NCI-H1694 treated with DMSO at 0.1 percent for 48 hours (cell line): ENCODE data around the gene ENTHD1.
"Not testable (repeated sequence)": the region's sequence is repeated elsewhere in the genome, so short reads cannot be mapped to it uniquely, and the experiment has no call there.

Experiments
- DNase-seq: peaks from one replicate; lab custom pipeline; 2025; lab: John Stamatoyannopoulos, UW

ENTHD1 gene

DNA sequence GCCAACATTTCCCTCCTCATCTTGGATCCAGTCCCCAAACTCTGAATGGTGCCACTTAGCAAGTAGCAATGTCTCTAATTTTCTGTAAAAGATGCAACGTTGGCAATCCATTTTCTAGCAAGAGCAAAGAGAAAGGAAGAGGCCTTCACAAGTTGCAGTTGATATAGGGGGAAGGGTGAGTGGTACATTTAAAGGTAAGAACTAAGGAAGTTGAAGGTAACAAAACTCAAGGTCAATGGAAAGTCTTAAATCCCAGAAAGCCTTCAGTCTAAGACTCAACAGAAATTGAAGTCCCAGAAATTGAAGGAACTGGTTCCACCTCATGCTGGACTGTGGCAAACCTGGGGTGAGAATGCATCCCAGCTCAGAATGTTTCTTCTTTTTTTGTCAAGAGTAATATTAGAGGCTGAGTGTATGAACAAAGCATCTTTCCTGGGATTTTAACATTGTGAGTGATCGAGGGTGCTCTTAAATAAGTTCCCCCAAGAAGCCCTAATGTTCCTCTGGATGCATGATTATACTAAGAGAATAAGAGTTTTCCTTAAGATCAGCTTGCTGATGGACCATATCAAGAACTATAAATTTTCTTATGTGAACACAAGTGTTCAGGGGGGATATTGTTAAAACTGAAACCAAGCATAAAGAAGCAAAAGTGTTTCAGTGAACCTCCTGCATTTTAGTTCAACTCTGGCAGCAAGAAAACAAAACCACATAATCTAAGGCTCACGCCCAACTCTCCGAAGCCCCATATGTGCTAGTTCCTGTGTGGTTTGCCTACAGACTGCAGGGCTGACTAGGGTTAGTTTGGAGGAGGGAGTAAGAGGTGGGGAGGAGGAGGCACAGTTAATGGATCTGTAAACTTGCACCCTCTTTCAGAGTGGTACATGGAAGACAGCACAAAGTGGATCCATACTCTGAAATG lies 7.0 kb upstream of the ENTHD1 start, which contains the start of gene GRAP2:
Gene GRAP2, plus strand, starts transcription at position 779 of the 922 bp plus-strand sequence. CDS start 46,023 bp downstream, outside the sequence.
- DNase-seq, result no peak

DNA sequence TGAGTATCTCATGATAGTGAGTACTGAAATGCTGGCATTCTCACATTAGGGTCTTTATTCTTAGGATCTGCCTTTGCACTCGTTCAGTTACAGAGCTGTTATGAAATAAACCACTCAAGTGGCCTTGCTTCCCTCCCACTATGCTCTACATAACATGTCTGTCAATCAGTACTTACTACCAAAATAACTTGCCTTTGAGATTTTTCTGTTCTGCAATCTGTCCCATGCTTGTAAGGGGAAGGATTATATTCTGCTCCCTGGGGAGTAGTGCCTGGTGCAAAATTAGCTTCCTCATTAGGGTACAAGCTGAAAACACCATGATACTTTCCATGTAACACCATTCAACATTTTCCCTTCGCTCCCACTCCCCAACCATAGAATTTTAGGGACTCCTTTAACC lies 5.4 kb upstream of the ENTHD1 start:
- no peak for DNase-seq

DNA sequence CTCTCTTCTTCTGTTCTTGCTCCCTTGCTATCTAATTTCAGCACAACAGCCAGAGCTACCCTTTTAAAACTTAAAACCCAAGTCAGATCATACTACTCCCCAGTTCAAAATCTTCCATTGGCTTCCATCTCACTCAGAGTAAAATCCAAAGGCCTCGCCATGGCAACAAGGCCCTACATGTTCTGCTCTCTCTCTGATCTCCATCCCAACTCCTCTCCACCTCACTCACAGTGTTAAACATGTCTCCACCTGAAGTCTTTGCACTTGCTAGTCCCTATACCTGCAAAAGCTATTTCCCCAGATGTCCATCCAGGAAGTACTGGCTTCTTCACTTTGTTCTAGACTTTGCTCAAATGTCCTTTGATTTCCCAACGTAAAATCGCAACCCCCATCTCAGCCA lies 4.3 kb upstream of the ENTHD1 start:
- DNase-seq, result no peak

DNA sequence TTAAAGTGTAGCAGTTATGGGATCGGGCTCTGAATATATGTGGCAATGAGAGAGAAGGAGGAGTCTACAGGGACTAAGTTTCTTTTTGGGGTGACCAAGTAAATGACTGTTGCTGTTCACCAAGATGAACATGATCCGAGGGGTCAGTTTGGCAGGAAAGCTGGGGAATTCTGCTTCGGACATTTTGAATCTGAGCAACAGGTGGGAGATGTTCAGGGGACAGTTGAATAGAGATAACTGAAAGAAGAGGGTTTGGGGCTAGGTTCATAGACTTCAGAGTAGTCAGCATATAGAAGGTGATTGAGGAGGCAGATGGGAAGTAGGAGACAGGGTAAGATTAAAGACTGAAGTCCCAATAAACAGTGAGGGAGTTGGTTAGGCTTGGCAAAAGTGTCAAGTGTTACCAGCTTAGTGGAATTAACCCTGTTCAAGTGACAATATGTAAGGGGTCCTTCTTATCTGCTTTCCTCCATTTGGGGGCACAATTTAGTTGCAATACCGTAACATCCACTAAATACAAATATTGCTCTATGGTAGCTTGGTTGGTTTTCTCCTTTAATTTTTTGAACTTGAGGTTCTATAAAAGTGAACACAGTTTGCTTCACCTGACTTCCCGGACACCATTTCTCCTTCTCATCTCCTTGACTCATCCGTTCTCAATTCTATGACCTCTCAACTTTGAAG lies 2.9 kb upstream of the ENTHD1 start:
- DNase-seq, result no peak

DNA sequence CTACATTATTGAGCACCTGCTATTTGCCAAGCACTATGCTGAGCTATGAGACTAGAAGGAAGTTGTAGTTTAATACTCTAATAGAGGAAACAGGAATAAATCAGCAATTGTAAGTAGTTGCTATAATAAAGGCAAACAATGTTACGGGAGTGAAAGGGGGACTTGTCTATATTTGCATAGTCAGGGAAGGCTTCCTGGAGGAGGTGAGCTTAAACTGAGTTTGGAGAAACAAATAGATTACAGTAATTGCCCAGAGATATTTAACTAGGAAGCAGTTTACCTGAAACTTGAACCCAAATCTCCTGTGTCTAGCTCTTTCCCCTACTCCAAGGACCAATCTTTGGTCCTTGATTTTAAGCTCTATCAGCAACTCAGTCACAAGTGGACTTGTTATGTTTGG lies 2.1 kb upstream of the ENTHD1 start:
- no peak for DNase-seq

DNA sequence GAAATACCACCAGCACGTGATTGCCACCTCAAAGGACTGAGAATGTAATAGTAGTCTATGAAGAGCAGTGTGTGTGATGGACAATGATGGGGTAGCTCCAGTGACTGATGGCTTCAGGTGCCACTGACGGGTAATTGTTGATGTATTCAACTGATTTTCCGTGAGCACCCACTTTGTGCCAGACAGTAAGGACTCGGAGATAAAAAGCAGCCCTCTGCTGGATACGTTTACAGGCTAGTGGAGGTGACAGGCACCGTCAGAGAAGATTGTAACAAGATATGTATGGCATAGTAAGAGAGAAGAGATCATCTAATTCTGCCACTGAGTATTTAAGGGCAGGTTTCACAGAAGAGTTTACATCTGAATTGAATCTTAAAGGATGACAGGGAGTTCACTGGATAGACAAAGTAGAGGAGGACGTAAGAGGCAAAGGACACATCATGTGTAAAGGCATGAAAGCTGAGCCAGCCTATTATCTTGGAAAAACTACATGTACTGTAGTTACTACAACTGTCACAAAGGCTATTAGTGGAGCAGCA lies 1.1 kb upstream of the ENTHD1 start:
- no peak for DNase-seq

DNA sequence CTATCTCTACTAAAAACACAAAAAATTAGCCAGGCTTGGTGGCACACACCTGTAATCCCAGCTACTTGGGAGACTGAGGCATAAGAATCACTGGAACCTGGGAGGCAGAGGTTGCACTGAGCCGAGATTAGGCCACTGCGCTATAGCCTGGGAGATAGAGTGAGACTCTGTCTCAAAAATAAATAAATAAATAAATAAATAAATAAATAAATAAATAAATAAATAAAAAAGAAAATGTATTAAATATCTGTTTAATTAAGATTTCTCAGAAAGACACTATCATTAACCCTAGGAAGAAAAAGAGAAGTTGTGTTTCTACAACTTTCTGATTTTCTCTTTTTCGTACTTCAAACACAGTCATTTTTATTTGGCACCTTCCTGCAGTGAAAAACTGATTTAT lies 3.6 kb downstream of the ENTHD1 start:
- not testable (repeated sequence) for DNase-seq

DNA sequence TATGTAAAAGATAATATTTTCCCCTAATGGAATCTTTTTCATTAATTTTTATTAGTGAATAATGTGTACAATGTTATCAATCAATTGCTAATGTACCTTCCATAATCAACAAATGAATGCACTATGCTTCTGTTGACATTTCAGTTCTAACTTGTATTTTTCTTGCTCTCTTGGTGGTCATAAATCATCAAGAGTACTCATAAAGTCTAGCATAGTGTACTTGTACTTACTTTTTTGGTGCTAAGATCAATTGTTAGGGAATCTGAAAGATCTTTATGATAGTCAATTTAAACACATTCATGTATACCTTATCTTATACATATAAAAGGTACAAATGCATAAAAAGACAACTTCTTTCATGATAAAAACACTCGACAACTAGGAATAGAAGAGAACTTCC lies 10.5 kb downstream of the ENTHD1 start:
- no peak for DNase-seq

DNA sequence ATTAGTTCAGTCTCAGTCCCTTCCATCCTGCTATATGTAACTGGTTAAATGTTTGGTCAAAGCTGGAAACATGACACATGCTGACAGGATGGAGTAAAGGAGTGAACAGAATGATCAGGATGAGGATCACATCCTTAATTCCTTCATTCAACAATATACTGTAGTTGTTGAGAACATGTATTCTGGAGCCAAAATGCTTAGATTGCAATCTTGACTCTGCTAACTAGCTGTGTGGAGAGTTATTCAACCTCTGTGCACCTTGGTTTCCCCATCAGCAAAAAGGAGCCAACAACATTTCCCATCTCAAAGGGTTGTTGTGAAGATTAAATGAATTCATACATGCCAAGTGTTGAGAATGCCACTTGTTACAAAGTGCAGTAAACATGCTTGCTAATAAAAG lies 12.8 kb downstream of the ENTHD1 start:
- no peak for DNase-seq

DNA sequence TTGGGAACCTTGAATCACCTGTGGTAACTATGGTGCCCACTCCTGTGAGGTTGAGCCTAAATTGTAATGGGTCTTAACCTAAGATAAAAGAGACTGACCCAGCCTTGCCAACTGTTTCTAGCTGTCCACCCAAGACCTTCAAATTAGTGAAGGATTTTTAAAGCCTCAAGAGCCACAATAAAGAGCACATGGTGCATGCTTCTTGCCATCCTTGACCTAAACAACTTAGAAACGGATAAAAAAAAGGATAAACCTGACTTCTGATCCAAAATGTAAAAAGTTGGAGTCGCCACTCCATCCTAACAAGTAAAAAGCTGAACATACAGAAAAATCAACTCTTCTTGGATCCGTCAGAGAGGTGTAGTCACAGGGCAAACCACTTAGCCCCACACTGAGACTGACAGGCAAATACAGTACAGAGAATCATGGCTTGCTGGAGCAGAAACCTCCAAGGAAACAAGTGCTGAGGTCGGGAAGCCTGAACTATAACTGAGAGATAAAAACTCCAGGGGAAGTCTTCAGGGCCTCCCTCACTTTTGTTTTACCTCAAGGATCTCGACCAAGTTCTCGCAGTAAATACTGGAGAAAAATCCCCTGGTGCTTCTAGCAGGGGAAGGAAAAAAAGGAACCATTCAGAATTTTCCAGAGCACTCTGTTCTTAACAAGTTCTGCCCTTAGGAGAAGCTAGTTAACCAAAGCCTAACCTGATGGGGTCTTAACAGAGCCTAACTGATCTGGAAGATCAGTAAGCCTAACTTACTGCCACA lies 16.3 kb downstream of the ENTHD1 start:
- no peak for DNase-seq

DNA sequence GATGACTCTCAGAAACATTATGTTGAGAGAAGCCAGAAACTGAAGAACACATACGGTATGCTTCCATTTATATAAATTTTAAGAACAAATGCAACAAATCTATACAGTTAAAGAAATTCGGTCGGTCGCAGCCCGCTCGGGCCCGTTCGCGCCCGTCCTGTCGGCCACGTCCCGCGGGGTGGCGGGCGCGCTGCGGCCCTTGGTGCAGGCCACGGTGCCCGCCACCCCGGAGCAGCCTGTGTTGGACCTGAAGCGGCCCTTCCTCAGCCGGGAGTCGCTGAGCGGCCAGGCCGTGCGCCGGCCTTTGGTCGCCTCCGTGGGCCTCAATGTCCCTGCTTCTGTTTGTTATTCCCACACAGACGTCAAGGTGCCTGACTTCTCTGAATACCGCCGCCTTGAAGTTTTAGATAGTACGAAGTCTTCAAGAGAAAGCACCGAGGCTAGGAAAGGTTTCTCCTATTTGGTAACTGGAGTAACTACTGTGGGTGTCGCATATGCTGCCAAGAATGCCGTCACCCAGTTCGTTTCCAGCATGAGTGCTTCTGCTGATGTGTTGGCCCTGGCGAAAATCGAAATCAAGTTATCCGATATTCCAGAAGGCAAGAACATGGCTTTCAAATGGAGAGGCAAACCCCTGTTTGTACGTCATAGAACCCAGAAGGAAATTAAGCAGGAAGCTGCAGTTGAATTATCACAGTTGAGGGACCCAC lies 18.2 kb downstream of the ENTHD1 start:
- not testable (repeated sequence) for DNase-seq

DNA sequence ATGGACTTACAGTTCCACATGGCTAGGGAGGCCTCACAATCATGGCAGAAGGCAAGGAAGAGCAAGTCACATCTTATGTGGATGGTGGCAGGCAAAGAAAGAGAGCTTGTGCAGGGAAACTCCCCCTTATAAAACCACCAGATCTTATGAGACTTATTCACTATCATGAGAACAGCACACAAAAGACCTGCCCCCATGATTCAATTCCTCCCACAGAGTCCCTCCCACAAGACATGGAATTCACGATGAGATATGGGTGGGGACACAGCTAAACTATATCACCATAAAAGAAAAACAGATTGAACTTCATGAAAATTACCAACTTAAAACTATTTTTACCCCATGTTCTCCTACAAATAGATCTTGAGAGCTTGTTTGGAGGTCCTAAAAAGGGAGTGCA lies 19.6 kb downstream of the ENTHD1 start:
- no peak for DNase-seq

DNA sequence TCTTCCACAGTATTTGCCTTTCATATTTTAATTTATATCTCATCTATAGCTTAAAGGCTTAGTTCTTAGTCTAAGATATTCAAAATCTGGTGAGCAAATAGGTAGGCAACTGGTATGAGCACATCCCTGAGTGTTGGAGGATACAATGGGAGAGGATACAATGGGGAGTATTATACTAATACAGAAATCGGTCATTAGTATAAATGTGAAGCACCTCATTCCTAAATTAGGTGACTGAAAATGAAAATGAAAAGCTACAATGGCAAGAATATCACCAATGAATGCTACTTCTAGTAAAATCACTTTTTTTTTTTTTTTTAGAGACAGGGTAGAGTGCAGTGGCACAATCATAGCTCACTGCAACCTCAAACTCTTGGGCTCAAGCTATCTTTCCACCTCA lies 21.0 kb downstream of the ENTHD1 start:
- no peak for DNase-seq

DNA sequence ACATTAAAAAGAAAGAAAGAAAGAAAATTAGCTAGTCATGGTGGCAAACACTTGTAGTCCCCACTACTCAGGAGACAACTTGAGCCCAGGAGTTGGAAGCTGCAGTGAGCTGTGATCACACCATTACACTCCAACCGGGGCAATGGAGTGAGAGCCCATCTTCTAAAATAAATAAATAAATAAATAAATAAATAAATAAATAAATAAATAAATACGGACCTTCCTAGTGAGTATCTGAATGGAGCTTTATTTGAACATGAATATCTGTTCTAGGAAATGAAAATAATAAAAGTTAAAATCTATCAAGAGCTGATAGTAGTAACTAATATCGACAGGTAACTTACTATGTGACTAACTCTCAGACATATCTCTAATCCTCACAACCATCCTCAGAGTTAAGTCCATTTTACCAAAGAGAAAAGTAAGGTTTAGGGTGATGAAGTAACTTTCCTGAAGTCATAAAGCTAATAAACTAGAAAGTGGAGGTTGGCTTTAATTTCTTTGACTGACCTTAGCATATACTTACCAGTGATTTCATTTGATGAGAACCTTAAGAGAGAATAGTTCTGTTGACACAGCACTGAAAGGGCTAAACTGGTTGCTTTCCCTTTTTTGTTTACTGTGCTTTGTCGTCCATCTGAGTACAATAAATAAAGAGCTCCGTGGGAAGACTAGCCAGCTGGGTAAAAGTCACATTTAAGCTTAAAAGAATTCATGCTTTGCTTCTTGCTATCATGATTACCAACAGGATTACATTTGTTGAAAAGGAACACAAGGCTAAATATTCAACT lies 22.4 kb downstream of the ENTHD1 start:
- no peak for DNase-seq

DNA sequence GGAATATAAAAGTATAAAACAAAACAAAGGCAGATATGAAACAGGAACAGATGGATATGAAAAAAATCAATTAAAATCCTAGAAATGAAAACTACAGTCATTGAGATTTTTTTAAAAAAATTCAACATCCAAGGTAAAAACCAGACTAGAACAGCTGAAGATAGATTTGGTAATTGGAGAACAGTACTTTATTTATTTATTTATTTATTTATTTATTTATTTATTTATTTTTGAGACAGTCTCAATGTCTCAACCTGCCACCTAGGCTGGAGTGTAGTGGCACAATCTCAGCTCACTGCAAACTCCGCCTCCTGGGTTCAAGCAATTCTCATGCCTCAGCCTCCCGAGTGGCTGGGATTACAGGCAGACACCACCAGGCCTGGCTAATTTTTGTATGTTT lies 23.8 kb downstream of the ENTHD1 start:
- not testable (repeated sequence) for DNase-seq

DNA sequence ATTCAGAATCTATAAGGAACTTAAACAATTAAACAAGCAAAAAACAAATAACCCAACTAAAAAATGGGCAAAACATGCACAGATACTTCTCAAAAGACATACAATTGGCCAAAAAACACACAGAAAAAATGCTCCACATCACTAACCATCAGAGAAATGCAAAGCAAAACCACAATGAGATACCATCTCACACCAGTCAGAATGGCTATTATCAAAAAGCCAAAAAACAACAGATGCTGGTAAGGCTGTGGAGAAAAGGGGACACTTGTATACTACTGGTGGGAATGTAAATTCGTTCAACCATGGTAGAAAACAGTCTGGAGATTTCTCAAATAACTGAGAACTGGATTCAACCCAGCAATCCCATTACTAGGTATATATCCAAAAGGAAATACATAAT lies 24.8 kb downstream of the ENTHD1 start:
- no peak for DNase-seq

DNA sequence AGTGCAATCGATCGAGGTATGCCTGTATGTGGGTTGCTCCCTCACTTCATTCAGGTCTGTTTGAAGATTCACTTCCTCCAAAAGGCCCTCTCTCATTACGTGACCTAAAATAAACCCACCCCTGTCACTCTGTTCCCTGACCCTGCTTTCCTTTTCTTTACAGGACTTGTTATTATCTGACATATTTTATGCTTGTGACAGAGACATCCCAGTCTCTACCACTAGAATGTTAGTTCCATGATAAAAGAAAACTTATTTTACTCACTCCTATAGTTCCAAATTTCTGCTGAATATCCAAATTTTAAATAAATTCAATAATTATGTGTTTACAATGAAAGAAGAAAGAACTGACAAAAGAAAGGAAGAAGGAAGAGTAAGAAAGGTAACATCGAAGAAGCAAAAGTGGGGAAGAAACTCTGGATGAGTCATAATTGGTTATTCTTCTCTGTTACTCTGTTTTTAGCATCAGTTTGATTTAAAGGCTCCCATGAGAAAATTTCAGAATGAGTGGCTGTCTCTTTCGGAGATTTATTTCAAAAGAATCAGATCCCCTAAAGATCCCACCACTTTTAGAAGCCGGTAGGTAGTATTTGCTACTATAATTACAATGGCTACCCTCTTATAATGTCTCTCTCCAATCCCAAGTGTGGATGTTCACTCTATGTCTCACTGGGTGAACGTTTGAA lies 33.5 kb downstream of the ENTHD1 start:
- no peak for DNase-seq

DNA sequence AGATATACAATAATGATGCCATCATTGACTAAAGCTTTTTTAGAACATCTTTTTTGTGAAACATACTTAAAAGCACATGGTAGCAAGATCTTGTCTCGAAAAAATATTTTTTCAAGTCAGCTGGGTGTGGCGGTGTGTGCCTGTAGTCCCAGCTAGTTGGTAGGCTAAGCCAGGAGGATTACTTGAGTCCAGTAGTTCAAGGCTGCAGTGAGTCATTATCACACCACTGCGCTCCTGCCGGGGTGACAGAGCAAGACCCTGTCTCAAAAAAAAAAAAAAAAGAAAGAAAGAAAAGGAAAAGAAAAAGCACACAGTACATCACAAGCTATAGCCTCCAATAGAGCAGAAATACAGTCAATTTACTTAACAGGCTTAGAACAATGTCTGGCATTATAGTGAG lies 37.0 kb downstream of the ENTHD1 start:
- DNase-seq, result no peak

DNA sequence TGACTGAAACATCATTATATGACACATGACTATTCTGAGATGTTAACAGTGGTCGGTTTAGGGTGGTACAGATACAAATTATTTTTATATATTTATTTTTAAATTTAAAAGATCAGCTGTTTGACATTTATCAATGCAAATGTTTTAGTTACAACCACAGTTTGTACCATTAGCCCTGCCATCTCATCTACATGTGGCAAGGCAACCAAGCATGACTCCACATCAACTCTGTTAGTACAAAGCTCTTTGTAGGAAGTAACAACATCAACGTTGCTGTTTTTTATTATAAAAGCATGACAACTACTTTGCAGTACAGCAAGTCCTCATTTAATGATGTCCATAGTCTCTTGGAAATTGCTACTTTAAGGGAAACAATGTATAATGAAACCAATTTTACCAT lies 40.8 kb downstream of the ENTHD1 start:
- no peak for DNase-seq

DNA sequence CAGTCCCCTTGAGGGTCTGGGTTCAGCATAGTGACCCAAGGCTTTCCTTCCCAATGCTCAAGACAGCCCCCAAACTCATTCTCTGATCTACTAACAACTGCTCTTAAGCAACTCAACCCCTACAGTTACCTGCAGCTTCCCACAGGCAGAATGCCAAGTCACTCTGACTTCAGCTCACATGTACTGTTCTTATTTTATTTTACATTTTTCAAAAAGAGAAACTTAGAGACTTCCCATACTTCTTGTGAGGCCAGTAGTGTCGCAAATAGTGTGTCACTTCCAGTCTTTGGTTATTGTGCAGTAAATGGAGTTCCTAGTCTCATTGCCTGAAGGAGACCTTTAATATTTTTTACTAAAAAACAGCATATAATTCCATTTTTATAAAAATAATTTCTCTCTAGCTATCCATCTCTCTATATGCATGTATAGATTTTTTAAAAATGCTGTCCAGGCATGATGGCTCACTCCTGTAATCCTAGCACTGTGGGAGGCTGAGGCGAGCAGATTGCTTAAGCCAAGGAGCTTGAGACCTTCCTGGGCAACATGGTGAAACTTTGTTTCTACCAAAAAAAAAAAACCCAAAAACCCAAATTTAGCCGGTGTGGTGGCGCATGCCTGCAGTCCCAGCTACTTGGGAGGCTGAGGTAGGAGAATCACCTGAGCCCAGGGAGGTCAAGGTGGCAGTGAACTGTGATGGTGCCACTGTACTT lies 41.8 kb downstream of the ENTHD1 start:
- no peak for DNase-seq
